Stomach (tissue), 4 donors: ENCODE results near the gene LACTB.

Experiments used
- CTCF ChIP-seq, 7 experiments: fragments of 450-650 bp in 4 of 7; fragments of 200-600 bp in 3 of 7; sonication (generic) in 3 of 7; IDR thresholded peaks; one replicate each; pipeline ENCODE4 v1.5.1; 2016 to 2019; ENCODE audit warnings: antibody characterized with exemption in 7 of 7, control low read depth in 2 of 7, mild to moderate bottlenecking in 1 of 7
- POLR2A ChIP-seq, 4 donors: fragments of 450-650 bp; IDR thresholded peaks; one replicate each; pipeline ENCODE4 v1.6.1; 2016; ENCODE audit warnings: antibody characterized with exemption in 4 of 4, control low read depth in 2 of 4, mild to moderate bottlenecking in 1 of 4, moderate library complexity in 1 of 4

- no peak for TF ChIP-seq CTCF (IDR thresholded peaks at IDR 0.05)
- TF ChIP-seq POLR2A (IDR thresholded peaks at IDR 0.05) = no peak
Observed at GRCh38 chr15:63188247-63188925, 66.7 kb downstream of the LACTB start.
